SK-N-MC (cell line): Measurements from ENCODE around the gene CHST5.

Experiments used
- EZH2 ChIP-seq: fragments of 200-600 bp; sonication (generic); IDR thresholded peaks from one replicate; pipeline ENCODE4 v1.6.1; 2017; ENCODE audit warnings: antibody characterized with exemption
- FOXP2 ChIP-seq: optimal IDR thresholded peaks from 2 replicates; pipeline ENCODE3; 2011; ENCODE audit warnings: mild to moderate bottlenecking, moderate library complexity; ENCODE audit not compliant: insufficient read depth; ENCODE audit errors: extremely low read length, control extremely low read depth
- POLR2AphosphoS5 ChIP-seq: IDR thresholded peaks from 2 replicates; pipeline ENCODE4 v1.6.1; 2012; ENCODE audit warnings: mild to moderate bottlenecking, low read depth, low read length, borderline replicate concordance

GRCh38 chr16:75566040-75566757, 30.3 kb upstream of the CHST5 start, which contains the start of gene GABARAPL2:
- TF ChIP-seq POLR2AphosphoS5 (peak; percentile 72; the same call in 1 of the 2 replicates), FOXP2 (no peak), EZH2 (no peak)
